GM18517 (cell line): ENCODE results near the gene AFAP1.
A peak's percentile ranks its signal among the peaks of the same experiment; 100 is the strongest.

Experiments used
- ATAC-seq: cut with Tn5 transposase; IDR thresholded peaks from one replicate; pipeline ENCODE4 v1.9.1; 2021; ENCODE audit warnings: mild to moderate bottlenecking, moderate library complexity; ENCODE audit not compliant: unreplicated experiment

Gene AFAP1

GRCh38 chr4:7806338-7807090 lies 133.1 kb downstream of the AFAP1 start:
- ATAC-seq: no peak

GRCh38 chr4:7805533-7806337 lies 133.9 kb downstream of the AFAP1 start:
- no peak for ATAC-seq

DNA sequence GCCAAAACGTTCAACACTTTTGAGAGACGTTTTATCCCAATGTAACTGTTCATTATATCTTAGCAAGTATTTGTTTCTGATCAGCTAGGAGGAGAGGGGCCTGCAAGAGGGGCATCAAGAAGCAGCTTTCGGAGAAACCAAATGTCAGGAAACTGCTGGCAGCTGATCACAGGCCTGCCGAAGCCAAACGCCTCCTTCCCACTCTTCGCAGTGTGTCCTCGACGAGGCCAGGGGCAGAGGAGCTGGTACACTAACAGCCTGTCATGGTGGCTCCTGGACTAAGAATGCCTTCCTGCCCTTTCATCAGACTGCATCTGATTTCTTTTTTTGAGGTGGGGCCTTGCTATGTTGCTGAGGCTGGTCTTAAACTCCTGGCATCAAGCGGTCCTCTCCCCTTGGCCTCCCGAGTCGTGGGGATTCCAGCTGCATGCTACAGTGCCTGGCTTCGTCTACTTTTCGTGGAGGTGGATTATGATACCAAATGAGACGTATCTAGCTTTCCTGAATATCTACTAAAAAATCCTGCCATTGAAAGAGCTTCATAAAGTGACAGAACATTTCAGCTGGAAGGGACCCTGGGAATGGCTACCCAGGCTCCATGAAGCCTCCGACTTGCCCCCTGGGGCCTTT lies 134.8 kb downstream of the AFAP1 start:
- no peak for ATAC-seq

- ATAC-seq: peak; percentile 67
These were observed 135.5 kb downstream of the AFAP1 start for GRCh38 chr4:7803992-7804755.

GRCh38 chr4:7803371-7803770 lies 136.3 kb downstream of the AFAP1 start:
- no peak for ATAC-seq

DNA sequence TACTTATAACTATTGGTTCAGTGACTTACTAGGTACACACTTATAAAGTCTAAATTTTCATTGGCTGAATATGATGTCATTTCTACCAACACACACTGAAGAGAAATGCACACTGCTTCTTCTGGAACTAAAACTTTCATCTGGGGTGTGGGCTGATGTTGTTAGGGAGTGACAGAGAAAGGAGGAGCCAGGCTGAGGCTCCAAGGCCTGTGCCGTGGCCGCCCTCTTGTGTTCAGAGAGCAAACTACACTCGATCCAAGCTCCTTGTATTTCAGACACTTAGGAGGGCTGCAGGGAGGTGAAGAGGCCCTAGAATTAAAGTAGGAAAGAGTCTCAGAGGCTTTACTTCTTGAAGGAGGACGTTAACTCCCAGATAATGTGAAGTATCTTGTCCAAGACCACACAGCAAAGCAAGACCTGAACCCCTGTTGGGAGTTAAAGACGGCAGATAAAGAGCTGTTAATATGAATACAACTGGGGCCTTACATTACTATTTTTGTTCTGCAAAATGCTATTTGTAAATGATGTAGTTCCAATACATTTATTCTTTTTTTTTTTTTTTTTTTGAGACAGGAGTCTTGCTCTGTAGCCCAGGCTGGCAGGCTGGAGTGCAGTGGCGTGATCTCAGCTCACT lies 137.5 kb downstream of the AFAP1 start:
- peak; percentile 83 for ATAC-seq

DNA sequence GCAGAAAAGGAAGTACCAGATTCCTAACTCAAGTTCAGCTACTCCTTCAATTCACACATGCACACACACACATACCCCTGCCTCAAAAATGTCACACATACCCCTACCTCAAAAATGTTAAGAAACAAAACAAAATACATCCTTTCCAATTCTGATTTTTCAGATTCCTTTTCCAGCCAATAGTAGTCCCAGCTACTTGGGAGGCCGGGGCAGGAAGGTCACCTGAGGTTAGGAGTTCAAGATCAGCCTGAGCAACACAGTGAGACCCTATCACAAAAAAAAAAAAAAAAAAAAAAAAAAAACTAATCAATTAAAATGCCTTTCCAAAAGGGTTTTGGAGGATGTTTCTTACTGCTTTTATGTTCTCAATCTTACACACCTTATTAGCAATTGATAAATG lies 138.0 kb downstream of the AFAP1 start:
- no peak for ATAC-seq

DNA sequence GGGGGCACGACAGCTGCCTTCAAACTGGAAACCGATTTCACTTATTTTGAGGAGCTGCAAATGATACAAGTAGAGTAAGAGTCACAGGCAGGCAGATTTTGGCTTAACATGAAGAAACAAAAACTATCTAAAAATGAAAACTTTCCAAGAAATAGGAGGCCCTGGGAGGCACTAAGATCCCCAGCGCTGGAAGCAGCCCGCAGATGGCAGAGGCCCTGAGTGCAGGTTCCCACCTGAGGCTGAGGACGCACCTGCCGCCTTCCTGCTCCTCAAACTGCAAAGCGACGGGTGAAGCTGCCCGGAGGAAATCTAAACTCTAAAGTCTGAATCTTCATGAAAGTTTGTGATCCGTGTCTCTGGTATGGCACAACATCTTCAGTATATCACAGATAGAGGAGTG lies 138.7 kb downstream of the AFAP1 start:
- ATAC-seq: no peak

- ATAC-seq: no peak
These were observed 139.3 kb downstream of the AFAP1 start for GRCh38 chr4:7800410-7800809.

GRCh38 chr4:7799736-7800135 lies 139.9 kb downstream of the AFAP1 start:
- ATAC-seq: no peak

DNA sequence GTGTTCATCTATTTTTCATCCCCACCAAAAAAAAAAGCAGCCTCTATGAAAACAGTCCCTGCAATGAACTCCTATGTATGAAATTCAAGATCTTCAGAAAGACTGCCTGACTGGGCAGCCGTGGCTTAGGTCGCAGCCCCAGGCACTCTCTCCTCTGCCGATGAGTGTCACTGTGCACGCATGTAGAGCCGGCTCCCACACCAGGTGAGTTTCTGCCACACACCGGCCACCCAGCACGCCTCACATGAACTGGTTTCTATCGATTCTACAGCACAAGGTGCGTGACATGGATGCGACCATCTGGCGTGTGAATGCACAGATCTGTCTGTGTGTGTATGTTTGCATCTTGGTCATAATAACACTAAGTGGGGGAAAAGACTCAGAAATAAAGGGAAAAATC lies 140.4 kb downstream of the AFAP1 start:
- ATAC-seq: no peak

GRCh38 chr4:7798178-7798995 lies 141.3 kb downstream of the AFAP1 start:
- no peak for ATAC-seq

GRCh38 chr4:7797330-7797729 lies 142.3 kb downstream of the AFAP1 start:
- ATAC-seq: no peak

- ATAC-seq: no peak
These were observed 143.7 kb downstream of the AFAP1 start for GRCh38 chr4:7795983-7796382.

DNA sequence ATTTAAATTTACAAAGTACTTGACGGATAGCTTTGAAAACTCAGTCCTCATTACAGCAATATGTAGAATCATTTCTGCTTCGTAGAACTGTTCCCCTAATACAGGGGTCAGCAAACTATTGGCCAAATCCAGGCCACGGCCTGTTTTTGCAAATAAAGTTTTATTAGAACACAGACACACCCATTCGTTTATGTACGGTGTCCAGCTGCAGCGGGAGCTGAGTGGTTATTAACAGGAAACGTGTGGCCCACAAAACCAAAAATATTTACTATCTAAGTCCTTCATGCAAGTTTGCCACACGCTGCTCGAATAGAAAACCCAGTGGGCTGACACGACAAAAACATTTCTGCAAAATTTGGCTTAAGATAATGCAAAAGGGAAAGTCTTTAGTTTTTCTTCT lies 146.5 kb downstream of the AFAP1 start:
- no peak for ATAC-seq

DNA sequence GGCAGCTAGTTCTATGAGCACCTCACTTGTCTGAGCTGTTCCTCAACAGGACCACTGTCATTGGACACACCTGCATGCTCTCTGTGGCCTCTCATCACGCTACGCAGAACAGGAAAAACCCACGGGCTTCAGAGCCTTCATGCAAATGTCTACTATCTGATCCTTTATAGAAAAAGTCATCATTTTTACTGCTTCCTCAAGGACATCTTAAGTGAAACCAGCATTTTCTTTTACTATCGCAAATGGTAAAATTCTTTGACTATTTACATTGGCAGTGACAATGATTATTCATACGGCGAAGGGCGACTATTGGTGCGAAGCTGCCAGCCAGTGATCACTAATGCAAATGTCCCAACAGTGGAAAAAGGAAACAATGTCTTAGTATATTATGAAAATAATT lies 147.0 kb downstream of the AFAP1 start:
- no peak for ATAC-seq

DNA sequence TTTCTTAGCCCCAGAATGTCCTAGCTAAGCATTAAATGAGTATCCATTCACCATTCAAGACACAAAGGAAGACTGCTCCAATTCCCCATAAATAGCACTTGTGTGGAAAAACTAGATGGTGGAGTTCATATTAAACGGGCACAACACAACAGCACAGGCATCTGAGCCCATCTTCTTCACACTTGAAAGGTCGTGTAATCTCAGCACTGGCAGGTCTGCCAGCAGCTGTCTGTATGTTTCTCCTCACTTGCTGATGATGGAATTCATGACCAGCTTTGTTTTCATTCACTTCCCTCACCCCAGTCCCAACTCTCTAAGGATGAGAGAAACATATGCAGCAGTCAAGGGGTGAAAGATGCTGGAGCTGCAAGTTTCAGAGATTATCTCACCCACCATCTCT lies 148.7 kb downstream of the AFAP1 start:
- no peak for ATAC-seq

GRCh38 chr4:7790023-7790422 lies 149.6 kb downstream of the AFAP1 start:
- ATAC-seq: no peak

DNA sequence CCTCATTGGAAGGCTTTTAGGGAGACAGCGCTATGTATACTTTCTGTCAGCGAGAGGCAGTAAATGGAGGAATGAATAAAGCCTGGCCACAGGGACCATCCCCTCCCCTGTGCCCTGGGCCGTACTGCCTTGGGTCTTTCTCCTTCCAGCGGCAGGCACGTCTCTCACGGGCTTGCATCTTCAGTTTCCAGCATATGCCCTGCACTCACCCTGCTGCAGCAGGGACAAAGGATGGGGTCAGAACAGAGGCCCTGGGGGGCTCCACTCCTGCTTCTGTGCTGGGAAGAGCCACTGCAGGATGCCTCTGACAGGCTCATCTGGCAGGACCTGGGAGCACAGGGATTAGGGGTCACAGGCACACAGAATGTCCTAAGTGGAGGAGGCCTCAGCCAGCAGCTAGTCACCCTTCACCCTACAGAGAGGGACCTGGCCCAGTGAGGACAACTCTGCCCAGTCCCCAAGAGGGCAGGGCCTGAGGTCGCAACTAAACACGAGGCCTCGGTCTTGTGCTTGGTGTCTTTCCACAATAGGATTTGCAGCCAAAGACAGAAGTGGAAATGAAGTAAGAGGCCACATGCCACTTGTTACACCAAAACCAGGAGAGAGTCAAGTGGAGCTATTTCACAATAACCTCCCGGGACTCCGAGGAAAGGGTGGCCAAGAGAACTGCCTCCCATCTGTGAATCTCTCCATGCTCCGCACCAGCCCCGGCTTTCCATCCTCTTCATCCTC lies 150.8 kb downstream of the AFAP1 start:
- ATAC-seq: no peak
